Large intestine (tissue), 3 donors: ENCODE measurements around the gene TAAR8. TPM values are rescaled to one million over a fixed set of nuclear protein-coding genes. Genes with fewer than 3 reads are reported as not detected.
"Not testable (repeated sequence)": the region's sequence is repeated elsewhere in the genome, so short reads cannot be mapped to it uniquely, and the experiment has no call there.

Experiments used
- DNase-seq, 2 donors: peaks; one replicate each; pipeline versions ENCODE4 v3.0.0 to v3.0.0-alpha.2; 2013
- H3K27ac ChIP-seq: one replicate; pipeline ENCODE4 v1.5.1; 2013; ENCODE audit warnings: low read length
- H3K27me3 ChIP-seq: 2 replicates; pipeline ENCODE4 v1.6.1; 2013; ENCODE audit warnings: low read length; ENCODE audit not compliant: control insufficient read depth, insufficient read depth
- H3K36me3 ChIP-seq: 2 replicates; pipeline ENCODE4 v1.6.1; 2013; ENCODE audit warnings: low read length; ENCODE audit not compliant: control insufficient read depth, insufficient read depth
- H3K4me1 ChIP-seq: one replicate; pipeline ENCODE4 v1.6.1; 2013; ENCODE audit warnings: low read length; ENCODE audit not compliant: control insufficient read depth, insufficient read depth
- H3K4me3 ChIP-seq: one replicate; pipeline ENCODE4 v1.5.1; 2013; ENCODE audit warnings: low read length
- H3K9me3 ChIP-seq: one replicate; pipeline ENCODE4 v1.6.1; 2013; ENCODE audit warnings: mild to moderate bottlenecking, low read depth, low read length, moderate library complexity; ENCODE audit not compliant: control insufficient read depth
- whole genome bisulfite sequencing: methylation state at CpG from one replicate; pipeline ENCODE4 v1.1.5; 2013; ENCODE audit warnings: low lambda C conversion rate; ENCODE audit not compliant: insufficient coverage; 5-methylcytosine and 5-hydroxymethylcytosine counted together
- polyA plus RNA-seq: library from polyadenylated mRNA; unstranded; fragments of 120-200 nt; gene quantifications from one replicate; pipeline ENCODE4 v1.2.1, GENCODE V29; 2013

TAAR8 gene
- polyA plus RNA-seq, 1 donor, result not detected

DNA sequence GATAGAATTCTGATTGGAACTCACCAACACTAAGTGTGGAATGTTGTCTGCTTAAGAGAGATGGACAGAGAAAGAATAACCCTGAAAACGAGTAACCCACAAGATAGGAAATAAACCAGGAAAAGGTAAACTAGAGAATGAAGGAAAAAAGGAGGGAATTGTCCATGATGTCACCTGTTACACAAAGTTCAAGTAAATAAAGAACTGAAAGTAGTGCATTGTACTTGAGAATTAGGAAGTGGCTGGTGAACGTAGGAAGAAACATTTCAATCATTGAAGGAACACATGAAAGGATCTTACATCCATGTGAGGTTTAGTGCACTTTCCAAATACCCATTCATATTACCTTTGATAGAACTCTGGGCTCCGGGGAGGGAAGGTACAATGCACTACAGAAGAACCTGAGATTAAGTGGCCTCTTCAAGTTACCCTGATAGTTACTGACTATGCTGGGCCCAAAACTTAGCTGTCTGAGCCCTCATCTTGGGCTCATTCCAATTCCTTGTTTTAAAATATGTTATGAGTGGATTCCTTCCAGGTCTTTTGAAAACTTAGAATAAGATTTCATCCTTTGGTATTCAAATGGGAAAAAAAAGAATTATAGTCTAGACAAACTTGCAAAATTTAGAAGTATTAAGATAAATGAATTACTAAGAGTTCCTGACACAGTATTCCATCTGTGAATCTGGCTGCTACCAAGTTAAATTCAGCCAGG lies 38.5 kb upstream of the TAAR8 start:
- H3K4me3 ChIP-seq, result peak overlapping the region; percentile 92
- H3K9me3 ChIP-seq, result no peaks in the 10 kb centered on the region
- no peaks in the 10 kb centered on the region for H3K36me3 ChIP-seq
- WGBS, result 8% methylated on average over 2 of the region's 3 CpGs
- H3K4me1 ChIP-seq, result peaks cover 8% of the 10 kb centered on the region
- no peaks in the 10 kb centered on the region for H3K27me3 ChIP-seq
- H3K27ac ChIP-seq, result peak overlapping the region; percentile 89
- DNase-seq, result peak; percentile 23 to 75

DNA sequence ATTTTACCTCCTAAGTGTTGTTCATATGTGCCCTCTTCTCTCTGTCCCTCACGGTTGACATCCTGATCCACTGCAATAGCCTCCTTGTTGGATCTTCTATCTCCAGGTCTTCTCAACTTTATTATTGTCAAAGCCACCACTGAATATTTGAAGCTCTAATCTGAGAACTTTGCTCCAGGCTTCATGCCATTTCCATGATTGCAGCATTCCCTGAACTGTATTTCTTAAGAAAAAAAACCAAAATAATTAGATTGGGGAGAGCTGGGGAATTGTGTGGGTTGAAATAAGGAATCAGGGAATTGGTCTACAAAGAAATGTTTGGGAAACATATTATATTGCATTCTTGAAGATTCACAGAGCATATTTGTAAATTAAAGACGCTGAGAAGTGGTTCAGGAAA lies 37.1 kb upstream of the TAAR8 start:
- no peaks in the 10 kb centered on the region for H3K9me3 ChIP-seq
- no peak overlapping the region for H3K4me3 ChIP-seq
- no peaks in the 10 kb centered on the region for H3K36me3 ChIP-seq
- H3K27ac ChIP-seq, result no peak overlapping the region
- no peak for DNase-seq
- peaks cover 8% of the 10 kb centered on the region for H3K4me1 ChIP-seq
- no peaks in the 10 kb centered on the region for H3K27me3 ChIP-seq
- WGBS, result 86% methylated on average over 2 of the region's 2 CpGs

GRCh38 chr6:132520953-132521352 lies 31.5 kb upstream of the TAAR8 start:
- H3K36me3 ChIP-seq, result no peaks in the 10 kb centered on the region
- no CpG with 5 or more reads among the region's 2 CpGs for WGBS
- no peaks in the 10 kb centered on the region for H3K9me3 ChIP-seq
- no peak overlapping the region for H3K27ac ChIP-seq
- no peak overlapping the region for H3K4me3 ChIP-seq
- H3K4me1 ChIP-seq, result no peaks in the 10 kb centered on the region
- DNase-seq, result no peak
- H3K27me3 ChIP-seq, result no peaks in the 10 kb centered on the region

- Histone ChIP-seq H3K27ac (no peak overlapping the region), H3K27me3 (no peaks in the 10 kb centered on the region), H3K4me1 (no peaks in the 10 kb centered on the region), H3K4me3 (no peak overlapping the region), H3K9me3 (no peaks in the 10 kb centered on the region), H3K36me3 (no peaks in the 10 kb centered on the region)
- no peak for DNase-seq
- WGBS, result no CpG with 5 or more reads among the region's 5 CpGs
These were observed 27.8 kb upstream of the TAAR8 start for GRCh38 chr6:132524646-132525045.

GRCh38 chr6:132525866-132526265 lies 26.6 kb upstream of the TAAR8 start:
- Histone ChIP-seq H3K27me3 (no peaks in the 10 kb centered on the region), H3K27ac (no peak overlapping the region), H3K9me3 (no peaks in the 10 kb centered on the region), H3K4me1 (no peaks in the 10 kb centered on the region), H3K36me3 (no peaks in the 10 kb centered on the region), H3K4me3 (no peak overlapping the region)
- DNase-seq, result no peak
- WGBS, result 93% methylated on average over 3 of the region's 4 CpGs

GRCh38 chr6:132526461-132526860 lies 26.0 kb upstream of the TAAR8 start:
- H3K36me3 ChIP-seq, result no peaks in the 10 kb centered on the region
- H3K4me3 ChIP-seq, result no peak overlapping the region
- WGBS, result 100% methylated on average over 1 of the region's 2 CpGs
- H3K9me3 ChIP-seq, result no peaks in the 10 kb centered on the region
- H3K4me1 ChIP-seq, result no peaks in the 10 kb centered on the region
- no peak overlapping the region for H3K27ac ChIP-seq
- no peak for DNase-seq
- H3K27me3 ChIP-seq, result no peaks in the 10 kb centered on the region

DNA sequence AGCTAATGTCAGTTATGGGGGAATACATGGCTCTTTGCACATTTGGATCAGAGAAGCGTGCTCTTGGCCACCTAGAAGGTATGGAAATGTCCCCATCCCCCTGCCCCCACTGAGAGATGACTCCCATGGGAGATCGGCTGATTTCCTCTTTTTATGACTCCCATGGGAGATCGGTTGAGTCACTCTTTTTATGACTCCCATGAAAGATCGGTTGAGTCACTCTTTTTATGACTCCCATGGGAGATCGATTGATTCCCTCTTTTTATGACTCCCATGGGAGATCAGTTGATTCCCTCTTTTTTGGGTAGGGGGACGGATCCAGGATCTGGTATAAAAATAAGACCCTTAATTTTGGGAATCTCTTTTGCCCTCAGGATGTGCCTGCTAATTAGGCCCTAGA lies 24.7 kb upstream of the TAAR8 start:
- no peak overlapping the region for H3K4me3 ChIP-seq
- H3K36me3 ChIP-seq, result no peaks in the 10 kb centered on the region
- no peak overlapping the region for H3K27ac ChIP-seq
- no peaks in the 10 kb centered on the region for H3K4me1 ChIP-seq
- peak in 1 of 2 donors; percentile 27 for DNase-seq
- no peaks in the 10 kb centered on the region for H3K9me3 ChIP-seq
- no CpG with 5 or more reads among the region's 6 CpGs for WGBS
- no peaks in the 10 kb centered on the region for H3K27me3 ChIP-seq

- Histone ChIP-seq H3K36me3 (no peaks in the 10 kb centered on the region), H3K27me3 (no peaks in the 10 kb centered on the region), H3K27ac (no peak overlapping the region), H3K4me3 (peak overlapping the region; percentile 36), H3K9me3 (no peaks in the 10 kb centered on the region), H3K4me1 (no peaks in the 10 kb centered on the region)
- peak; percentile 42 to 69 for DNase-seq
- 0% methylated on average over 1 of the region's 9 CpGs for WGBS
These were observed 22.0 kb upstream of the TAAR8 start for GRCh38 chr6:132530293-132530974.

- no CpG with 5 or more reads among the region's 2 CpGs for WGBS
- H3K4me1 ChIP-seq, H3K36me3 ChIP-seq, H3K4me3 ChIP-seq, H3K27me3 ChIP-seq, H3K9me3 ChIP-seq, H3K27ac ChIP-seq, DNase-seq: not testable (repeated sequence)
These were observed 17.9 kb upstream of the TAAR8 start for GRCh38 chr6:132534546-132534945.

- no peaks in the 10 kb centered on the region for H3K4me1 ChIP-seq
- WGBS, result 87% methylated on average over 3 of the region's 3 CpGs
- H3K4me3 ChIP-seq, result no peak overlapping the region
- no peak for DNase-seq
- peaks cover 9% of the 10 kb centered on the region for H3K27me3 ChIP-seq
- H3K36me3 ChIP-seq, result no peaks in the 10 kb centered on the region
- H3K27ac ChIP-seq, result no peak overlapping the region
- H3K9me3 ChIP-seq, result no peaks in the 10 kb centered on the region
These were observed 15.3 kb upstream of the TAAR8 start for GRCh38 chr6:132537145-132537544.

- WGBS, result 93% methylated on average over 3 of the region's 4 CpGs
- no peak for DNase-seq
- Histone ChIP-seq H3K9me3 (no peaks in the 10 kb centered on the region), H3K27ac (no peak within 1 kb of the TSS), H3K36me3 (no peaks in the 10 kb centered on the region), H3K4me3 (no peak within 1 kb of the TSS), H3K27me3 (peaks cover 9% of the 10 kb centered on the region), H3K4me1 (no peaks in the 10 kb centered on the region)
These were observed 14.5 kb upstream of the TAAR8 start, which contains the start of gene TAAR9 for GRCh38 chr6:132537977-132538376. TAAR9 (plus strand) TSS chr6:132538277; CDS start chr6:132538290, 13 bp downstream.
